ENCODE measurements around the gene NREP.

NREP gene

DNA sequence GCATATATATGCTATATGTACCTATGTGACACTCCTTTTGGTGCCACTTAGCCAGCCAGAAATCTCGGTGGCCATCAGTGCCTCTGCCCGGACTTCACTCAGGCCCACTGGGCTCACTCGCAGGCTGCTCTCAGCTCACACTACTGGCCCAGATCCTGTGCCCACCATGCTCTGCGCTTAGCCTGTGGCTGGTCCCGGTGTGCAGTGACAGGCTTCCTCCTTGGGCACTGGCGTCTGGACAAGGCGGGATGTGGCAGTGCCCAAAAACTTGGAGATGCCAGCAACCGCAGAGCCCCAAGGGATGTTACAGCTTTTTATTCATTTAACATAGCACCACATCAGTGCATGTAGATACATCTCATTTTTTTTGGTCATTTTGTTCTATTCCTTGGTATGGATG lies 77.4 kb downstream of the NREP start:
- no peak for DNase-seq (ENCODE audit: insufficient read length, low spot score)
- FAIRE-seq = no peak
- TF ChIP-seq, protein P1, sequence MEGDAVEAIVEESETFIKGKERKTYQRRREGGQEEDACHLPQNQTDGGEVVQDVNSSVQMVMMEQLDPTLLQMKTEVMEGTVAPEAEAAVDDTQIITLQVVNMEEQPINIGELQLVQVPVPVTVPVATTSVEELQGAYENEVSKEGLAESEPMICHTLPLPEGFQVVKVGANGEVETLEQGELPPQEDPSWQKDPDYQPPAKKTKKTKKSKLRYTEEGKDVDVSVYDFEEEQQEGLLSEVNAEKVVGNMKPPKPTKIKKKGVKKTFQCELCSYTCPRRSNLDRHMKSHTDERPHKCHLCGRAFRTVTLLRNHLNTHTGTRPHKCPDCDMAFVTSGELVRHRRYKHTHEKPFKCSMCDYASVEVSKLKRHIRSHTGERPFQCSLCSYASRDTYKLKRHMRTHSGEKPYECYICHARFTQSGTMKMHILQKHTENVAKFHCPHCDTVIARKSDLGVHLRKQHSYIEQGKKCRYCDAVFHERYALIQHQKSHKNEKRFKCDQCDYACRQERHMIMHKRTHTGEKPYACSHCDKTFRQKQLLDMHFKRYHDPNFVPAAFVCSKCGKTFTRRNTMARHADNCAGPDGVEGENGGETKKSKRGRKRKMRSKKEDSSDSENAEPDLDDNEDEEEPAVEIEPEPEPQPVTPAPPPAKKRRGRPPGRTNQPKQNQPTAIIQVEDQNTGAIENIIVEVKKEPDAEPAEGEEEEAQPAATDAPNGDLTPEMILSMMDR (IDR thresholded peaks at IDR 0.05; ENCODE audit: insufficient read depth, missing control alignments) = no peak
